ENCODE data around the gene ARAP1. TPM values are rescaled to one million over a fixed set of nuclear protein-coding genes. Genes with fewer than 3 reads are reported as not detected.
"Not testable (repeated sequence)": the region's sequence is repeated elsewhere in the genome, so short reads cannot be mapped to it uniquely, and the experiment has no call there.

Gene ARAP1
- total RNA-seq, 1 experiment from 2014 or later: 53.0 TPM

DNA sequence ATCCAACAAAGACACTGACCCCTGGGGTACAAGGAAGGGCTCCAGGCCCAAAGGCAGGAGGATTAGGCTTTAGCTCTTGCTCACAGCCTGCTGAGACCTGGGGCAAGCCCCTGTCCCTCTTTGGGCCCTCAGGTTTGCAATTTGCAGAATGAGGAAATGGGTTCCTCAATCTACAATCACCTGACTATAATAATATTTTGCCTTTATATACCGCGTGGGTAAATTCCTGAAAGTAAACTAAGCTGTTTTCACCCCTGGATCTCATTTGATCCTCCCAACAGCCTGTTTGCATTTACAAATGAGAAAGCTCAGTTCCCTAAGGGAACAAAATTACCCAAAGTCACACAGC is 40.8 kb upstream of the ARAP1 start:
- no peaks in the 10 kb centered on the region for H3K9me3 Mint-ChIP-seq (ENCODE audit: low read depth, unreplicated experiment)

DNA sequence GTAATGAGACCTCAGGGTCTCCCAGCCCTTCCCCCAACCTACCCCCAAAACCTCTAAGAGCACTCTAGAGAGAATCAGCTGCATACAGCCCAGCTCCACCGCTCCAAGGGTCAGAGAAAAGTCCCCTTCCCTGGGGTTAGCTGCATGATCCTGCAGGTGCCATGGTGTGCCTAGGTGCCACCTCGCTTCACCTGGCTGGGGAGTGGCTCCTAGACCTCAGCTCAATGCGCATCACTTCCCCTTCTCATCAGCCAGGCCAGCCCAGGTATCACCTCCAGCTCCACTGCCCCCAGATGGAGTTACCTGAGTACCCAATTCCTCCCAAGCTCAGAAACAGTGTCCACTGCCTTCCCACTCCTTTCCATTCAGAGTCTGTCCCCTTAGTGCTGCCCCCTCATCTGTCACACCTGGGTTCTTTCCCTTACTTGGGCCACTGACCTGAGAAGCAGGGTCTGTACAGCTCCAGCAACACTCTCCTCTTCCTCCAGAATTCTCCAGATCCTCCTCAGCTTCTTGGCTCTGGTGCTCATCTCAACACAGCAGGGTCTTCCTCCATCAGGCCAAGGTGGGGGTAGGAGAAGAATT is 40.3 kb upstream of the ARAP1 start:
- DNase-seq: no peak
- CTCF ChIA-PET: interaction anchor here (2.6 to 2.7 kb wide), 2 partner anchors 11 to 67 kb away, joined by 15 to 48 read pairs; no protein-coding TSS in a partner anchor
- H3K36me3 Mint-ChIP-seq (ENCODE audit: insufficient read depth, unreplicated experiment): peaks cover 7% of the 10 kb centered on the region
- BruUV-seq (replicated peaks): no TSS peak
- H3K27me3 Mint-ChIP-seq (ENCODE audit: unreplicated experiment): no peaks in the 10 kb centered on the region
- H3K27ac Mint-ChIP-seq (ENCODE audit: unreplicated experiment): no peak overlapping the region
- TF ChIP-seq, protein P1, sequence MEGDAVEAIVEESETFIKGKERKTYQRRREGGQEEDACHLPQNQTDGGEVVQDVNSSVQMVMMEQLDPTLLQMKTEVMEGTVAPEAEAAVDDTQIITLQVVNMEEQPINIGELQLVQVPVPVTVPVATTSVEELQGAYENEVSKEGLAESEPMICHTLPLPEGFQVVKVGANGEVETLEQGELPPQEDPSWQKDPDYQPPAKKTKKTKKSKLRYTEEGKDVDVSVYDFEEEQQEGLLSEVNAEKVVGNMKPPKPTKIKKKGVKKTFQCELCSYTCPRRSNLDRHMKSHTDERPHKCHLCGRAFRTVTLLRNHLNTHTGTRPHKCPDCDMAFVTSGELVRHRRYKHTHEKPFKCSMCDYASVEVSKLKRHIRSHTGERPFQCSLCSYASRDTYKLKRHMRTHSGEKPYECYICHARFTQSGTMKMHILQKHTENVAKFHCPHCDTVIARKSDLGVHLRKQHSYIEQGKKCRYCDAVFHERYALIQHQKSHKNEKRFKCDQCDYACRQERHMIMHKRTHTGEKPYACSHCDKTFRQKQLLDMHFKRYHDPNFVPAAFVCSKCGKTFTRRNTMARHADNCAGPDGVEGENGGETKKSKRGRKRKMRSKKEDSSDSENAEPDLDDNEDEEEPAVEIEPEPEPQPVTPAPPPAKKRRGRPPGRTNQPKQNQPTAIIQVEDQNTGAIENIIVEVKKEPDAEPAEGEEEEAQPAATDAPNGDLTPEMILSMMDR (IDR thresholded peaks at IDR 0.05; ENCODE audit: unreplicated experiment): no peak
- H3K4me3 Mint-ChIP-seq (ENCODE audit: low read depth, unreplicated experiment): no peak overlapping the region
- H3K9me3 Mint-ChIP-seq (ENCODE audit: low read depth, unreplicated experiment): no peaks in the 10 kb centered on the region
- intact Hi-C loops (cut with micrococcal nuclease; ENCODE audit: unreplicated experiment): loop anchor here (1.0 kb wide), 1 partner anchor 67 kb away; no protein-coding TSS in a partner anchor
- peaks cover 26% of the 10 kb centered on the region for H3K4me1 Mint-ChIP-seq (ENCODE audit: low read depth, unreplicated experiment)

More for the DNA sequence above, 40.8 kb upstream of the ARAP1 start:
- no TSS peak for BruUV-seq (replicated peaks)
- peaks cover 7% of the 10 kb centered on the region for H3K36me3 Mint-ChIP-seq (ENCODE audit: insufficient read depth, unreplicated experiment)
- TF ChIP-seq, protein P1 (IDR thresholded peaks at IDR 0.05; ENCODE audit: unreplicated experiment): no peak
- CTCF ChIA-PET: interaction anchor here (2.2 to 2.7 kb wide), 3 partner anchors 11 to 70 kb away, joined by 15 to 48 read pairs (median 15); no protein-coding TSS in a partner anchor
- intact Hi-C loops (cut with micrococcal nuclease; ENCODE audit: unreplicated experiment): loop anchor here (1.0 kb wide), 1 partner anchor 68 kb away; no protein-coding TSS in a partner anchor
- H3K27ac Mint-ChIP-seq (ENCODE audit: unreplicated experiment): peak overlapping the region; percentile 89
- no peak for DNase-seq
- H3K27me3 Mint-ChIP-seq (ENCODE audit: unreplicated experiment): no peaks in the 10 kb centered on the region
- H3K4me3 Mint-ChIP-seq (ENCODE audit: low read depth, unreplicated experiment): peak overlapping the region; percentile 92
- peaks cover 26% of the 10 kb centered on the region for H3K4me1 Mint-ChIP-seq (ENCODE audit: low read depth, unreplicated experiment)

DNA sequence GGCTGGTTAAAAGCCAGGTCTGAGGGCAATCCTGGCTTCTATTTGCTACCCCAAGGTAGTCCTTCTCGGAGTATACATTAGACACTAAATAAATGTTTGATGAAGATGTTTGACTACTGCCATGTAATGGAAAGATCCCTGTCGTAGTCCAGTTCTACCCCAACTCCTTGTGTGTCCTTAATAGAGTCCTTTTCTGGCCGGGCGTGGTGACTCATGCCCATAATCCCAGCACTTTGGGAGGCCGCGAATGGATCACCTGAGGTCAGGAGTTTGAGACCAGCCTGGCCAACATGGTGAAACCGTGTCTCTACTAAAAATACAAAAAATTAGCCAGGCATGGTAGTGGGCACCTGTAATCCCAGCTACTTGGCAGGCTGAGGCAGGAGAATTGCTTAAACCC is 39.0 kb upstream of the ARAP1 start:
- H3K4me3 Mint-ChIP-seq (ENCODE audit: low read depth, unreplicated experiment); H3K9me3 Mint-ChIP-seq (ENCODE audit: low read depth, unreplicated experiment); H3K27me3 Mint-ChIP-seq (ENCODE audit: unreplicated experiment); CTCF ChIA-PET; H3K36me3 Mint-ChIP-seq (ENCODE audit: insufficient read depth, unreplicated experiment); H3K27ac Mint-ChIP-seq (ENCODE audit: unreplicated experiment); intact Hi-C loops (cut with micrococcal nuclease; ENCODE audit: unreplicated experiment); DNase-seq; BruUV-seq (replicated peaks): not testable (repeated sequence)
- peaks cover 26% of the 10 kb centered on the region for H3K4me1 Mint-ChIP-seq (ENCODE audit: low read depth, unreplicated experiment)

DNA sequence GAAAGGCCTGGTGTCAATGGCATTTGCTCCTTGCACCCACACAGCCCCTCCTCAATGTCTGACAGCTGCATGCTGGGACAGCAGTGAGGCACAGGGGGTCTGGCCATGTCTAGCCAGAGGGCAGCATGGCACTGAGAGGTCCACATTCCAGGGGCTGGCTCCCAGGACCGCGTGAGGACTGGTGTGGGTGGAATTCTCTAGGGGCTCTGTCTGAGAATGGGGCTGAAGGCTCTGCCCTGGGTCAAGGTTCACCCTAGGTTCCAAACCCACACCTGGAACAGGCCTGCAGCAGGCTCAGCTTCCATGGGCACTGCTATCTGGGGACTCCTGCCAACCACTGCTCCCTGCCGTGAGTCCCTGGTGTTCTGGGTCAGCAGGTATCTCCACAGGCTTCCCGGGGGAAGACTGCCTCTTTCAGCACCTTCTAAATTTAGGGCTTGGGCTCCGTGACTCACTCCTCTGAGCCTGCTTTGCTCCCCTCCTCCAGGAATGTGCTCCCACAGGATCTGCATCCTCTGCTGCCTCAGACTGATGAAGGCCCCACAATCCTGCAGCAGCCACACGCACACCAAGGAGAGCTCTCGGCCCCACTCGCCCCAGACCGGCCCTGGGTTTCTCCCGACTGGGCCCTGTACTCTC is 37.4 kb upstream of the ARAP1 start:
- CTCF ChIA-PET: interaction anchor here (0.8 kb wide), 1 partner anchor 64 kb away, joined by 3 read pairs; no protein-coding TSS in a partner anchor
- Mint-ChIP-seq H3K36me3 (ENCODE audit: insufficient read depth, unreplicated experiment) (peaks cover 7% of the 10 kb centered on the region), H3K9me3 (ENCODE audit: low read depth, unreplicated experiment) (no peaks in the 10 kb centered on the region), H3K4me3 (ENCODE audit: low read depth, unreplicated experiment) (no peak overlapping the region), H3K4me1 (ENCODE audit: low read depth, unreplicated experiment) (peaks cover 24% of the 10 kb centered on the region), H3K27me3 (ENCODE audit: unreplicated experiment) (no peaks in the 10 kb centered on the region), H3K27ac (ENCODE audit: unreplicated experiment) (no peak overlapping the region)
- no TSS peak for BruUV-seq (replicated peaks)
- intact Hi-C loops (cut with micrococcal nuclease; ENCODE audit: unreplicated experiment): no loop called here
- TF ChIP-seq, protein P1 (IDR thresholded peaks at IDR 0.05; ENCODE audit: unreplicated experiment): no peak
- no peak for DNase-seq

DNA sequence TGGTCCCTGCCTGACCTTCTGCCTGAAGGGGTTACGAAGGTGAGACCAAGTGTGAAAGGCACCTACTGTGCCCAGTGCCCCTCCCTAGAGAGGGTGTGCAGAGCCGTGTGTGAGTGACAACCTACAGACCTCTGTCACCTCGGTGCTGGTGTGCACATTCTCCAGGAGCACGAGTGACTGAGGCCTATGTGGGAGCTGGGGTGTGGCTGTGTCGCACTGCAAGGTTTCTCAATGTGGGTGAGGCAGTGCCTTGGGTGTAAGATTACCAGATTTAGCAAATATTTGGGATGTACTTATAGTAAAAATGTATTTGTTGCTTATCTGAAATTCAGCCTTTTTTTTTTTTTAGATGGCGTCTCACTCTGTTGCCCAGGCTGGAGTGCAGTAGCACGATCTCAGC is 36.0 kb upstream of the ARAP1 start:
- TF ChIP-seq, protein P1 (IDR thresholded peaks at IDR 0.05; ENCODE audit: unreplicated experiment): no peak
- Mint-ChIP-seq H3K27me3 (ENCODE audit: unreplicated experiment) (no peaks in the 10 kb centered on the region), H3K9me3 (ENCODE audit: low read depth, unreplicated experiment) (no peaks in the 10 kb centered on the region), H3K27ac (ENCODE audit: unreplicated experiment) (no peak overlapping the region), H3K4me1 (ENCODE audit: low read depth, unreplicated experiment) (peaks cover 10% of the 10 kb centered on the region), H3K36me3 (ENCODE audit: insufficient read depth, unreplicated experiment) (no peaks in the 10 kb centered on the region), H3K4me3 (ENCODE audit: low read depth, unreplicated experiment) (no peak overlapping the region)
- no peak for DNase-seq
- intact Hi-C loops (cut with micrococcal nuclease; ENCODE audit: unreplicated experiment): no loop called here
- no TSS peak for BruUV-seq (replicated peaks)
- CTCF ChIA-PET: no interaction called here
